ENCODE results near the gene NKAIN1. TPM values are rescaled to one million over a fixed set of nuclear protein-coding genes. Genes with fewer than 3 reads are reported as not detected.

Gene NKAIN1
- total and polyA plus RNA-seq, 2 donors (not counting 3 experiments of a cell fraction or from before 2014, with no cell fraction given): 0.29 to 0.40 TPM

- Histone ChIP-seq H3K9ac (replicated peaks; ENCODE audit: extremely low read depth, insufficient read depth, low read length) (no peak overlapping the region), H3K27me3 (ENCODE audit: control insufficient read depth in 2 of 2, insufficient read depth in 2 of 2, low read length in 2 of 2) (no peaks in the 10 kb centered on the region), H2AFZ (ENCODE audit: low read depth, low read length) (no peak overlapping the region), H3K9me3 (replicated peaks; ENCODE audit: control insufficient read depth, insufficient read depth, low read length) (no peaks in the 10 kb centered on the region), H4K20me1 (replicated peaks; ENCODE audit: control insufficient read depth, extremely low read depth, insufficient read depth, low read length) (no peaks in the 10 kb centered on the region), H3K36me3 (ENCODE audit: control insufficient read depth in 2 of 2, extremely low read depth in 1 of 2, insufficient read depth in 2 of 2, low read length in 2 of 2) (peaks cover 9 to 22% of the 10 kb centered on the region in 2 experiments), H3K4me1 (ENCODE audit: control insufficient read depth, extremely low read depth, insufficient read depth, low read length) (no peaks in the 10 kb centered on the region), H3K4me2 (ENCODE audit: insufficient read depth, low read length) (no peak overlapping the region), H3K4me3 (replicated peaks in 1 of 3; ENCODE audit: insufficient read depth in 1 of 3, low read depth in 1 of 3, low read length in 3 of 3) (no peak overlapping the region), H3K27ac (ENCODE audit: insufficient read depth, low read depth, low read length) (no peak overlapping the region), H3K79me2 (ENCODE audit: control insufficient read depth, insufficient read depth, low read length) (no peaks in the 10 kb centered on the region), H3K9me1 (replicated peaks; ENCODE audit: control insufficient read depth, extremely low read depth, insufficient read depth, low read length) (no peaks in the 10 kb centered on the region)
- DNase-seq (ENCODE audit: low read depth, low spot score) (no peak), FAIRE-seq (no peak)
- dilution Hi-C loops (cut with MboI; ENCODE audit: extremely low pct_ligation_motif_present, low sequenced_read_pairs) (no loop called here), intact Hi-C loops (cut with micrococcal nuclease) (no loop called here)
- no TSS peak for BruUV-seq (replicated peaks)
- TF ChIP-seq MAX (IDR thresholded peaks at IDR 0.05; ENCODE audit: insufficient read depth, insufficient read length) (no peak), CTCF (IDR thresholded peaks at IDR 0.05; ENCODE audit: extremely low read depth in 1 of 2, insufficient read depth in 1 of 2, low read depth in 1 of 2, low read length in 2 of 2) (no peak), POLR2A (IDR thresholded peaks at IDR 0.05; ENCODE audit: low read depth, low read length) (no peak), POLR2AphosphoS5 (IDR thresholded peaks at IDR 0.05; ENCODE audit: insufficient read depth, low read depth, low read length) (no peak), FOS (IDR thresholded peaks at IDR 0.05; ENCODE audit: borderline replicate concordance, insufficient read depth, low read length) (no peak), MYC (IDR thresholded peaks at IDR 0.05; ENCODE audit: low read depth, low read length) (no peak)
- ChIA-PET CTCF (no interaction called here), POLR2A (no interaction called here)
Observed at GRCh38 chr1:31259746-31260145, 20.1 kb upstream of the NKAIN1 start.

- Histone ChIP-seq H3K27me3 (ENCODE audit: control insufficient read depth in 2 of 2, insufficient read depth in 2 of 2, low read length in 2 of 2) (no peaks in the 10 kb centered on the region), H3K9me1 (replicated peaks; ENCODE audit: control insufficient read depth, extremely low read depth, insufficient read depth, low read length) (no peaks in the 10 kb centered on the region), H3K36me3 (ENCODE audit: control insufficient read depth in 2 of 2, extremely low read depth in 1 of 2, insufficient read depth in 2 of 2, low read length in 2 of 2) (peaks cover 8 to 22% of the 10 kb centered on the region in 2 experiments), H4K20me1 (replicated peaks; ENCODE audit: control insufficient read depth, extremely low read depth, insufficient read depth, low read length) (no peaks in the 10 kb centered on the region), H3K79me2 (ENCODE audit: control insufficient read depth, insufficient read depth, low read length) (no peaks in the 10 kb centered on the region), H3K9ac (replicated peaks; ENCODE audit: extremely low read depth, insufficient read depth, low read length) (no peak overlapping the region), H2AFZ (ENCODE audit: low read depth, low read length) (no peak overlapping the region), H3K4me1 (ENCODE audit: control insufficient read depth, extremely low read depth, insufficient read depth, low read length) (no peaks in the 10 kb centered on the region), H3K4me3 (replicated peaks in 1 of 3; ENCODE audit: insufficient read depth in 1 of 3, low read depth in 1 of 3, low read length in 3 of 3) (no peak overlapping the region), H3K4me2 (ENCODE audit: insufficient read depth, low read length) (no peak overlapping the region), H3K9me3 (replicated peaks; ENCODE audit: control insufficient read depth, insufficient read depth, low read length) (no peaks in the 10 kb centered on the region), H3K27ac (ENCODE audit: insufficient read depth, low read depth, low read length) (no peak overlapping the region)
- intact Hi-C loops (cut with micrococcal nuclease) (no loop called here), dilution Hi-C loops (cut with MboI; ENCODE audit: extremely low pct_ligation_motif_present, low sequenced_read_pairs) (no loop called here)
- ChIA-PET CTCF (no interaction called here), POLR2A (no interaction called here)
- no peak for TF ChIP-seq GATA2 (IDR thresholded peaks at IDR 0.05; ENCODE audit: insufficient read depth, insufficient read length, low read depth, low read length)
- no peak for TF ChIP-seq CTCF (IDR thresholded peaks at IDR 0.05; ENCODE audit: extremely low read depth in 1 of 2, insufficient read depth in 1 of 2, low read depth in 1 of 2, low read length in 2 of 2)
- TF ChIP-seq FOS (IDR thresholded peaks at IDR 0.05; ENCODE audit: borderline replicate concordance, insufficient read depth, low read length): no peak
- no peak for TF ChIP-seq MYC (IDR thresholded peaks at IDR 0.05; ENCODE audit: low read depth, low read length)
- TF ChIP-seq POLR2AphosphoS5 (IDR thresholded peaks at IDR 0.05; ENCODE audit: insufficient read depth, low read depth, low read length): no peak
- no peak for TF ChIP-seq JUN (IDR thresholded peaks at IDR 0.05; ENCODE audit: borderline replicate concordance, insufficient read depth, insufficient read length, low read depth)
- no peak for TF ChIP-seq EZH2 (IDR thresholded peaks at IDR 0.05; ENCODE audit: borderline replicate concordance, low read depth, low read length, severe bottlenecking)
- TF ChIP-seq MAX (IDR thresholded peaks at IDR 0.05; ENCODE audit: insufficient read depth, insufficient read length): no peak
- no peak for TF ChIP-seq POLR2A (IDR thresholded peaks at IDR 0.05; ENCODE audit: low read depth, low read length)
- no peak for FAIRE-seq
- BruUV-seq (replicated peaks): no TSS peak
- no peak for DNase-seq (ENCODE audit: low read depth, low spot score)
Observed at GRCh38 chr1:31258581-31258980, 18.9 kb upstream of the NKAIN1 start.
